Measurements from ENCODE around the gene ACTR2. TPM values are rescaled to one million over a fixed set of nuclear protein-coding genes. Genes with fewer than 3 reads are reported as not detected.

The ACTR2 gene
- total and polyA plus RNA-seq, 2 of the 13 experiments (the other 11 are each of a cell fraction or from before 2014, with no cell fraction given), result 51.2 to 100 TPM

- no peak for TF ChIP-seq SMARCC2 (IDR thresholded peaks at IDR 0.05)
- peak; percentile 55 for TF ChIP-seq ZSCAN25 (CRISPR knock-in tag; IDR thresholded peaks at IDR 0.05)
- TF ChIP-seq PRMT3 (CRISPR knock-in tag; IDR thresholded peaks at IDR 0.05; ENCODE audit: borderline replicate concordance, low read depth), result peak; percentile 82; the same call in 1 of the 2 replicates
- TF ChIP-seq, protein P1, sequence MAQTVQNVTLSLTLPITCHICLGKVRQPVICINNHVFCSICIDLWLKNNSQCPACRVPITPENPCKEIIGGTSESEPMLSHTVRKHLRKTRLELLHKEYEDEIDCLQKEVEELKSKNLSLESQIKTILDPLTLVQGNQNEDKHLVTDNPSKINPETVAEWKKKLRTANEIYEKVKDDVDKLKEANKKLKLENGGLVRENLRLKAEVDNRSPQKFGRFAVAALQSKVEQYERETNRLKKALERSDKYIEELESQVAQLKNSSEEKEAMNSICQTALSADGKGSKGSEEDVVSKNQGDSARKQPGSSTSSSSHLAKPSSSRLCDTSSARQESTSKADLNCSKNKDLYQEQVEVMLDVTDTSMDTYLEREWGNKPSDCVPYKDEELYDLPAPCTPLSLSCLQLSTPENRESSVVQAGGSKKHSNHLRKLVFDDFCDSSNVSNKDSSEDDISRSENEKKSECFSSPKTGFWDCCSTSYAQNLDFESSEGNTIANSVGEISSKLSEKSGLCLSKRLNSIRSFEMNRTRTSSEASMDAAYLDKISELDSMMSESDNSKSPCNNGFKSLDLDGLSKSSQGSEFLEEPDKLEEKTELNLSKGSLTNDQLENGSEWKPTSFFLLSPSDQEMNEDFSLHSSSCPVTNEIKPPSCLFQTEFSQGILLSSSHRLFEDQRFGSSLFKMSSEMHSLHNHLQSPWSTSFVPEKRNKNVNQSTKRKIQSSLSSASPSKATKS (CRISPR knock-in tag; IDR thresholded peaks at IDR 0.05), result 0 out of 2 replicates have a peak, but pooled peaks have one; percentile 35
- TF ChIP-seq ARNT (IDR thresholded peaks at IDR 0.05), result no peak
- TF ChIP-seq PHF5A (CRISPR knock-in tag; IDR thresholded peaks at IDR 0.05; ENCODE audit: low read depth, unreplicated experiment), result no peak
- TF ChIP-seq, protein P2, sequence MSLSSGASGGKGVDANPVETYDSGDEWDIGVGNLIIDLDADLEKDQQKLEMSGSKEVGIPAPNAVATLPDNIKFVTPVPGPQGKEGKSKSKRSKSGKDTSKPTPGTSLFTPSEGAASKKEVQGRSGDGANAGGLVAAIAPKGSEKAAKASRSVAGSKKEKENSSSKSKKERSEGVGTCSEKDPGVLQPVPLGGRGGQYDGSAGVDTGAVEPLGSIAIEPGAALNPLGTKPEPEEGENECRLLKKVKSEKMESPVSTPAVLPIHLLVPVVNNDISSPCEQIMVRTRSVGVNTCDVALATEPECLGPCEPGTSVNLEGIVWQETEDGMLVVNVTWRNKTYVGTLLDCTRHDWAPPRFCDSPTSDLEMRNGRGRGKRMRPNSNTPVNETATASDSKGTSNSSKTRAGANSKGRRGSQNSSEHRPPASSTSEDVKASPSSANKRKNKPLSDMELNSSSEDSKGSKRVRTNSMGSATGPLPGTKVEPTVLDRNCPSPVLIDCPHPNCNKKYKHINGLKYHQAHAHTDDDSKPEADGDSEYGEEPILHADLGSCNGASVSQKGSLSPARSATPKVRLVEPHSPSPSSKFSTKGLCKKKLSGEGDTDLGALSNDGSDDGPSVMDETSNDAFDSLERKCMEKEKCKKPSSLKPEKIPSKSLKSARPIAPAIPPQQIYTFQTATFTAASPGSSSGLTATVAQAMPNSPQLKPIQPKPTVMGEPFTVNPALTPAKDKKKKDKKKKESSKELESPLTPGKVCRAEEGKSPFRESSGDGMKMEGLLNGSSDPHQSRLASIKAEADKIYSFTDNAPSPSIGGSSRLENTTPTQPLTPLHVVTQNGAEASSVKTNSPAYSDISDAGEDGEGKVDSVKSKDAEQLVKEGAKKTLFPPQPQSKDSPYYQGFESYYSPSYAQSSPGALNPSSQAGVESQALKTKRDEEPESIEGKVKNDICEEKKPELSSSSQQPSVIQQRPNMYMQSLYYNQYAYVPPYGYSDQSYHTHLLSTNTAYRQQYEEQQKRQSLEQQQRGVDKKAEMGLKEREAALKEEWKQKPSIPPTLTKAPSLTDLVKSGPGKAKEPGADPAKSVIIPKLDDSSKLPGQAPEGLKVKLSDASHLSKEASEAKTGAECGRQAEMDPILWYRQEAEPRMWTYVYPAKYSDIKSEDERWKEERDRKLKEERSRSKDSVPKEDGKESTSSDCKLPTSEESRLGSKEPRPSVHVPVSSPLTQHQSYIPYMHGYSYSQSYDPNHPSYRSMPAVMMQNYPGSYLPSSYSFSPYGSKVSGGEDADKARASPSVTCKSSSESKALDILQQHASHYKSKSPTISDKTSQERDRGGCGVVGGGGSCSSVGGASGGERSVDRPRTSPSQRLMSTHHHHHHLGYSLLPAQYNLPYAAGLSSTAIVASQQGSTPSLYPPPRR (CRISPR knock-in tag; IDR thresholded peaks at IDR 0.05; ENCODE audit: borderline replicate concordance), result peak; percentile 95
- no peak for TF ChIP-seq RORA (CRISPR knock-in tag; IDR thresholded peaks at IDR 0.05)
- TF ChIP-seq TP53 (CRISPR knock-in tag; conservative IDR thresholded peaks at IDR 0.05), result 0 out of 2 replicates have a peak, but pooled peaks have one; percentile 26
- TF ChIP-seq ZNF737 (CRISPR knock-in tag; IDR thresholded peaks at IDR 0.05; ENCODE audit: borderline replicate concordance), result no peak
- 0 out of 2 replicates have a peak, but pooled peaks have one; percentile 72 for TF ChIP-seq ZNF205 (CRISPR knock-in tag; IDR thresholded peaks at IDR 0.05)
- peak; percentile 55; the same call in 1 of the 2 replicates for TF ChIP-seq ZBTB33 (CRISPR knock-in tag; IDR thresholded peaks at IDR 0.05)
- peak; percentile 65 for TF ChIP-seq ZEB1 (IDR thresholded peaks at IDR 0.05; ENCODE audit: insufficient replicate concordance, low read depth)
- peak; percentile 15; the same call in 1 of the 2 replicates for TF ChIP-seq BORCS8-MEF2B (CRISPR knock-in tag; IDR thresholded peaks at IDR 0.05)
- peak; percentile 78; the same call in 1 of the 2 replicates for TF ChIP-seq MIER3 (CRISPR knock-in tag; IDR thresholded peaks at IDR 0.05; ENCODE audit: borderline replicate concordance)
- peak; percentile 73 for TF ChIP-seq DR1 (CRISPR knock-in tag; IDR thresholded peaks at IDR 0.05)
- TF ChIP-seq, protein P3, sequence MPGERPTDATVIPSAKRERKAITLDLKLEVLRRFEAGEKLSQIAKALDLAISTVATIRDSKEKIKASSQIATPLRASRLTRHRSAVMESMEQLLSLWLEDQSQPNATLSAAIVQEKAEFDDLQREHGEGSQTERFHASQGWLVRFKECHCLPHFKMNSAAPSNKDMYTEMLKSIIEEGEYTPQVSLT (CRISPR knock-in tag; IDR thresholded peaks at IDR 0.05; ENCODE audit: borderline replicate concordance, low read depth), result no peak
- TF ChIP-seq CBX1 (IDR thresholded peaks at IDR 0.05; ENCODE audit: low read depth), result peak; percentile 68
- TF ChIP-seq ZMYM3 (CRISPR knock-in tag; IDR thresholded peaks at IDR 0.05), result peak; percentile 79
- peak; percentile 75 for TF ChIP-seq RARA (CRISPR knock-in tag; IDR thresholded peaks at IDR 0.05)
Observed at GRCh38 chr2:65300761-65301711, 73.4 kb downstream of the ACTR2 start (continued).

Measured in HepG2 (cell line).